ENCODE data around the gene SUMF1.
"Not testable (repeated sequence)": the region's sequence is repeated elsewhere in the genome, so short reads cannot be mapped to it uniquely, and the experiment has no call there.

The SUMF1 gene

GRCh38 chr3:4332991-4333390, 134.1 kb downstream of the SUMF1 start:
- no peaks in the 10 kb centered on the region for H4K20me1 ChIP-seq (ENCODE audit: insufficient read depth, low read length, poor library complexity, severe bottlenecking)
- no peak for TF ChIP-seq EZH2phosphoT487 (IDR thresholded peaks at IDR 0.05; ENCODE audit: borderline replicate concordance)
- TF ChIP-seq CTCF (conservative IDR thresholded peaks at IDR 0.05; ENCODE audit: low read length), result no peak
- no peak overlapping the region for H2AFZ ChIP-seq (ENCODE audit: low read length)
- H3K9ac ChIP-seq (ENCODE audit: low read depth, low read length, poor library complexity, severe bottlenecking), result no peak overlapping the region
- no peaks in the 10 kb centered on the region for H3K36me3 ChIP-seq (ENCODE audit: insufficient read depth, low read length)
- H3F3A ChIP-seq (ENCODE audit: low read depth), result no peaks in the 10 kb centered on the region
- H3K27me3 ChIP-seq (ENCODE audit: insufficient read depth, low read length, poor library complexity, severe bottlenecking), result no peaks in the 10 kb centered on the region
- H3K4me3 ChIP-seq (ENCODE audit: low read length, poor library complexity, severe bottlenecking), result no peak overlapping the region
- peaks cover 6% of the 10 kb centered on the region; the same call in 1 of the 2 replicates for H3K9me3 ChIP-seq (ENCODE audit: insufficient read depth, low read depth, low read length)
- no peak overlapping the region for H3K4me2 ChIP-seq (ENCODE audit: low read depth, low read length, poor library complexity, severe bottlenecking)
- no peaks in the 10 kb centered on the region for H3K79me2 ChIP-seq (ENCODE audit: insufficient read depth, low read length)
- H3K9me2 ChIP-seq (replicated peaks; ENCODE audit: low read depth, low read length), result no peaks in the 10 kb centered on the region
- H3K4me1 ChIP-seq (ENCODE audit: insufficient read depth, low read length, poor library complexity, severe bottlenecking), result no peaks in the 10 kb centered on the region

DNA sequence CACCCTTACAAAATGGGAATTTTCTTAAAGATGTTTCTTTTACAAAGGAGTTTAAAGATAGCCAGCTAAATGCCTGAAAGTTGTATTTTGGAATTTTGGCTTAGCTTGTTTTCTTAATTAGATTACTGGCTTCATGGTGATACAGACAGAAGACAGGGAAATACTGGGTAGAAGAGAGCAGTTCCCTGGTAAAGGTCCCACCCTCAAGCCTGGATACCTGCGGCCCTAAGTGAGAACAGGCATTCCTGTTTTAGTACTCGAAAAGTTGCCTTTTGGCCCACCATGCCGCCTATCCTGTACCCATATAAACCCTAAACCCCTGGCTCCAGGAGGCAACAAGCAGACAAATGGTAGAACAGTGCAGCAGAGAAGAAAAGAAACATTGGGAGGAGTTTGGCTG, 134.5 kb downstream of the SUMF1 start:
- H3K4me1 ChIP-seq (ENCODE audit: insufficient read depth, low read length, poor library complexity, severe bottlenecking), result no peaks in the 10 kb centered on the region
- no peak overlapping the region for H3K4me3 ChIP-seq (ENCODE audit: low read length, poor library complexity, severe bottlenecking)
- no peak overlapping the region for H3K9ac ChIP-seq (ENCODE audit: low read depth, low read length, poor library complexity, severe bottlenecking)

DNA sequence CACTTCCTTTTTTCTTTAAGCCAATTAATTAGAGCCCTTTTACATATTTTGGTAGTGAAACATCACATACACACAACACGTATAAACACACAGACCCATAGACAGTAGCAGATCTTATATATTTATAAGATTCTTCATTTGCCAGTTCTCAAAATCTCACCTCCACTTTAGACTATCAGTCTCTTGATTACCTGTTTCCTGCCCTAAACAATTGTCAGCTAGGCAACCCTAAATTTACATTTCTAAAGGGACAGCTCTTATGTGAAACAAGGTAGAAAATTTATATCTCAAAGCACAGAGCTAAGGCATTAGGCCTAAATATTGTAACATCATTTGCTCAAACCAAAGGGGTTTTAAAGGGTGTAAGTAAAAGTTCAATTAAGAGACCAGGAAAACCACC, 135.0 kb downstream of the SUMF1 start:
- Histone ChIP-seq H3F3A (ENCODE audit: low read depth) (no peaks in the 10 kb centered on the region), H3K9ac (ENCODE audit: low read depth, low read length, poor library complexity, severe bottlenecking) (no peak overlapping the region), H3K9me3 (ENCODE audit: insufficient read depth, low read depth, low read length) (peaks cover 14% of the 10 kb centered on the region), H3K36me3 (ENCODE audit: insufficient read depth, low read length) (no peaks in the 10 kb centered on the region), H3K79me2 (ENCODE audit: insufficient read depth, low read length) (no peaks in the 10 kb centered on the region), H3K9me2 (replicated peaks; ENCODE audit: low read depth, low read length) (no peaks in the 10 kb centered on the region), H4K20me1 (ENCODE audit: insufficient read depth, low read length, poor library complexity, severe bottlenecking) (no peaks in the 10 kb centered on the region), H3K4me3 (ENCODE audit: low read length, poor library complexity, severe bottlenecking) (no peak overlapping the region), H3K4me1 (ENCODE audit: insufficient read depth, low read length, poor library complexity, severe bottlenecking) (no peaks in the 10 kb centered on the region), H3K4me2 (ENCODE audit: low read depth, low read length, poor library complexity, severe bottlenecking) (no peak overlapping the region), H3K27me3 (ENCODE audit: insufficient read depth, low read length, poor library complexity, severe bottlenecking) (no peaks in the 10 kb centered on the region), H2AFZ (ENCODE audit: low read length) (no peak overlapping the region)
- no peak for TF ChIP-seq CTCF (conservative IDR thresholded peaks at IDR 0.05; ENCODE audit: low read length)
- TF ChIP-seq EZH2phosphoT487 (IDR thresholded peaks at IDR 0.05; ENCODE audit: borderline replicate concordance), result no peak

More for the DNA sequence above, 134.5 kb downstream of the SUMF1 start:
- Histone ChIP-seq H3K4me2 (ENCODE audit: low read depth, low read length, poor library complexity, severe bottlenecking) (no peak overlapping the region), H2AFZ (ENCODE audit: low read length) (no peak overlapping the region), H4K20me1 (ENCODE audit: insufficient read depth, low read length, poor library complexity, severe bottlenecking) (no peaks in the 10 kb centered on the region), H3K9me3 (ENCODE audit: insufficient read depth, low read depth, low read length) (peaks cover 9% of the 10 kb centered on the region; the same call in 1 of the 2 replicates), H3K79me2 (ENCODE audit: insufficient read depth, low read length) (no peaks in the 10 kb centered on the region), H3K27me3 (ENCODE audit: insufficient read depth, low read length, poor library complexity, severe bottlenecking) (no peaks in the 10 kb centered on the region), H3F3A (ENCODE audit: low read depth) (no peaks in the 10 kb centered on the region), H3K36me3 (ENCODE audit: insufficient read depth, low read length) (no peaks in the 10 kb centered on the region), H3K9me2 (replicated peaks; ENCODE audit: low read depth, low read length) (no peaks in the 10 kb centered on the region)
- TF ChIP-seq CTCF (conservative IDR thresholded peaks at IDR 0.05; ENCODE audit: low read length) (no peak), EZH2phosphoT487 (IDR thresholded peaks at IDR 0.05; ENCODE audit: borderline replicate concordance) (no peak)

DNA sequence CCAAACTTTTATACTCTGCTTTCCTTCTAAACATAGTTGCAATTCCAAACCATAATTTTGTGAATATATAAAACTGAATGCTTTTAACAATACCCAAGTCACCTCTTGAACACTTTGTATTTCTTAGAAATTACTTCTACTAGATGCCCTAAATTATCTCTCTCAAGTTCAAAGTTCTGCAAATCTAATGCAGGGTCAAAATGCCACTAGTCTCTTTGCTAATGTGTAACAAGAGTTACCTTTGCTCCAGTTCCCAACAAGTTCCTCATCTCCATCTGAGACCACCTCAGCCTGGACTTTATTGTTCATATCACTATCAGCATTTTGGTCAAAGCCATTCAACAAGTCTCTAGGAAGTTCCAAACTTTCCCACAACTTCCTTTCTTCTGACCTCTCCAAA, 137.3 kb downstream of the SUMF1 start:
- not testable (repeated sequence) for H3K4me1 ChIP-seq (ENCODE audit: insufficient read depth, low read length, poor library complexity, severe bottlenecking); H3K36me3 ChIP-seq (ENCODE audit: insufficient read depth, low read length); H2AFZ ChIP-seq (ENCODE audit: low read length); H4K20me1 ChIP-seq (ENCODE audit: insufficient read depth, low read length, poor library complexity, severe bottlenecking); H3K79me2 ChIP-seq (ENCODE audit: insufficient read depth, low read length); H3K4me3 ChIP-seq (ENCODE audit: low read length, poor library complexity, severe bottlenecking); H3F3A ChIP-seq (ENCODE audit: low read depth); H3K9me2 ChIP-seq (replicated peaks; ENCODE audit: low read depth, low read length); H3K27me3 ChIP-seq (ENCODE audit: insufficient read depth, low read length, poor library complexity, severe bottlenecking); H3K4me2 ChIP-seq (ENCODE audit: low read depth, low read length, poor library complexity, severe bottlenecking); H3K9ac ChIP-seq (ENCODE audit: low read depth, low read length, poor library complexity, severe bottlenecking)
- H3K9me3 ChIP-seq (ENCODE audit: insufficient read depth, low read depth, low read length), result peaks cover 16% of the 10 kb centered on the region
